Measurements from ENCODE around the gene GABRB2. TPM values are rescaled to one million over a fixed set of nuclear protein-coding genes. Genes with fewer than 3 reads are reported as not detected.

GABRB2 gene
- total RNA-seq, 1 experiment from 2014 or later = not detected

GRCh38 chr5:161481922-161482321, 64.6 kb downstream of the GABRB2 start:
- no peak for DNase-seq (ENCODE audit: low read depth, low spot score)
- H3K4me3 ChIP-seq (replicated peaks in 1 of 2; ENCODE audit: low read depth in 1 of 2, low read length in 2 of 2) = no peak overlapping the region
- H3K36me3 ChIP-seq (ENCODE audit: control insufficient read depth in 1 of 2, insufficient read depth in 2 of 2, low read length in 2 of 2) = no peaks in the 10 kb centered on the region
- no peak for TF ChIP-seq SRF (IDR thresholded peaks at IDR 0.05; ENCODE audit: low read depth)
- no peak for TF ChIP-seq EZH2 (IDR thresholded peaks at IDR 0.05)
- TF ChIP-seq ZNF274 (IDR thresholded peaks at IDR 0.05; ENCODE audit: low read depth, low read length) = no peak
- no peak for TF ChIP-seq EZH2phosphoT487 (IDR thresholded peaks at IDR 0.05; ENCODE audit: borderline replicate concordance)
- no peaks in the 10 kb centered on the region for H3K4me1 ChIP-seq (ENCODE audit: control insufficient read depth in 1 of 2, insufficient read depth in 2 of 2, low read length in 2 of 2)
- intact Hi-C loops (cut with micrococcal nuclease) = no loop called here
- no peaks in the 10 kb centered on the region for H3K9me2 ChIP-seq (ENCODE audit: insufficient read depth)
- ChIA-PET POLR2A (no interaction called here), CTCF (no interaction called here), RAD21 (ENCODE audit: low non-redundant PET in 1 of 2, low total read pairs in 2 of 2, uncharacterized antibody in 2 of 2, unreplicated experiment in 2 of 2) (no interaction called here)
- H4K20me1 ChIP-seq (ENCODE audit: insufficient read depth) = no peaks in the 10 kb centered on the region
- H3K9me3 ChIP-seq (ENCODE audit: control insufficient read depth in 1 of 2, insufficient read depth in 1 of 2, low read depth in 1 of 2, low read length in 2 of 2) = peaks cover 0 to 14% of the 10 kb centered on the region in 2 experiments; a peak in 2 of 4 replicates
- no peak overlapping the region for H3K9ac ChIP-seq (ENCODE audit: low read length)
- ATAC-seq = no peak
- BruUV-seq (replicated peaks) = no TSS peak
- H3K27me3 ChIP-seq (ENCODE audit: insufficient read depth, low read length) = no peaks in the 10 kb centered on the region
- no peak overlapping the region for H2AFZ ChIP-seq (ENCODE audit: low read depth, low read length, poor library complexity, severe bottlenecking)
- no peak overlapping the region for H3K27ac ChIP-seq (ENCODE audit: low read depth, low read length)
- H3K79me2 ChIP-seq (ENCODE audit: insufficient read depth, low read length) = no peaks in the 10 kb centered on the region
- H3K4me2 ChIP-seq (ENCODE audit: low read length) = no peak overlapping the region

DNA sequence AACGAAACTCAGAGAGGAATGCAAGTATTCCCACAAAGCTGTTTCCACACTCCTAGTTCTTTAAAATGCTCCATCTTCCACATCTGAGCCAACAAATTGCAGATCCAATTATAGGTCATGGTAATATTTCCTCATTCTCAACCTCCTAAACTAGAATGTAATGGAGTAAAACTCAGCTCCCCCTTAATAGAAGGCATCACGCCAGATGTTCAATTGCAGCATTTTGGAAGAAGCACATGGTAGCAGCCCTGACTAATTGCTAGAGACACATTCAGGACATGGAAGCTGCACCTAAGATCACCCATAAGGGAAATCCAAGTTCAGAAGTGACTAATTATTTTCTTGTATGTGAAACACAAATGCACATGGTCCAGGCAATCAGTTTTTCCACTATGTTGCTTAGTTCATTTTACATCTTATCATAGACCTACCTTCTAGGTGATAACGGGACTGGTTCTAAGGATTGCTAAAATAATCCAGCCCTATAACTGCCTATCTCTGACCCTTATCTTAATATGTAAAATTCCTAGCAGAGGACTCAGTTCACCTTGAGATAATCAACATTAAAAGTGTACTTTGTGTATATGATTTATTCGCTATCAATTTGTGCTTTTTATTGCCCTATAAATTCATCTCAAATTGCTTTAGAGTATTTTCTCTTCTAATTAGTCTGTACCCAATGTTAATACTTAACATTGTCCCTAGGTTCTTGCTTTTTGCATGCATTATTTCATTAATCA, 75.1 kb downstream of the GABRB2 start:
- no peak for ATAC-seq
- Histone ChIP-seq H3K4me2 (ENCODE audit: low read length) (no peak overlapping the region), H3K9ac (ENCODE audit: low read length) (no peak overlapping the region), H3K9me3 (ENCODE audit: control insufficient read depth in 1 of 2, insufficient read depth in 1 of 2, low read depth in 1 of 2, low read length in 2 of 2) (peaks cover 0 to 15% of the 10 kb centered on the region in 2 experiments; a peak in 2 of 4 replicates), H3K27me3 (ENCODE audit: insufficient read depth, low read length) (no peaks in the 10 kb centered on the region), H3K79me2 (ENCODE audit: insufficient read depth, low read length) (no peaks in the 10 kb centered on the region), H3K9me2 (ENCODE audit: insufficient read depth) (no peaks in the 10 kb centered on the region), H3K4me1 (ENCODE audit: control insufficient read depth in 1 of 2, insufficient read depth in 2 of 2, low read length in 2 of 2) (no peaks in the 10 kb centered on the region), H2AFZ (ENCODE audit: low read depth, low read length, poor library complexity, severe bottlenecking) (no peak overlapping the region), H3K36me3 (ENCODE audit: control insufficient read depth in 1 of 2, insufficient read depth in 2 of 2, low read length in 2 of 2) (no peaks in the 10 kb centered on the region), H3K27ac (ENCODE audit: low read depth, low read length) (no peak overlapping the region), H3K4me3 (replicated peaks in 1 of 2; ENCODE audit: low read depth in 1 of 2, low read length in 2 of 2) (no peak overlapping the region), H4K20me1 (ENCODE audit: insufficient read depth) (no peaks in the 10 kb centered on the region)
- no TSS peak for BruUV-seq (replicated peaks)
- no peak for DNase-seq (ENCODE audit: low read depth, low spot score)
- ChIA-PET CTCF (no interaction called here), RAD21 (ENCODE audit: low non-redundant PET in 1 of 2, low total read pairs in 2 of 2, uncharacterized antibody in 2 of 2, unreplicated experiment in 2 of 2) (no interaction called here), POLR2A (no interaction called here)
- intact Hi-C loops (cut with micrococcal nuclease) = no loop called here
- TF ChIP-seq SIN3A (IDR thresholded peaks at IDR 0.05; ENCODE audit: low read depth) = no peak
- no peak for TF ChIP-seq MAX (IDR thresholded peaks at IDR 0.05)
- TF ChIP-seq ELF1 (IDR thresholded peaks at IDR 0.05; ENCODE audit: borderline replicate concordance, low read depth) = no peak
- TF ChIP-seq SP1 (IDR thresholded peaks at IDR 0.05; ENCODE audit: low read depth) = no peak
- TF ChIP-seq TCF7L2 (IDR thresholded peaks at IDR 0.05; ENCODE audit: borderline replicate concordance, extremely low read depth, insufficient read depth, insufficient read length) = no peak
- TF ChIP-seq REST (IDR thresholded peaks at IDR 0.05; ENCODE audit: low read depth) = no peak
- TF ChIP-seq ZFX (IDR thresholded peaks at IDR 0.05) = no peak
- TF ChIP-seq, protein P1, sequence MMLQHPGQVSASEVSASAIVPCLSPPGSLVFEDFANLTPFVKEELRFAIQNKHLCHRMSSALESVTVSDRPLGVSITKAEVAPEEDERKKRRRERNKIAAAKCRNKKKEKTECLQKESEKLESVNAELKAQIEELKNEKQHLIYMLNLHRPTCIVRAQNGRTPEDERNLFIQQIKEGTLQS (IDR thresholded peaks at IDR 0.05) = no peak
- no peak for TF ChIP-seq EZH2 (IDR thresholded peaks at IDR 0.05)
- TF ChIP-seq RAD21 (IDR thresholded peaks at IDR 0.05; ENCODE audit: low read depth) = no peak
- no peak for TF ChIP-seq CTCF (IDR thresholded peaks at IDR 0.05 in 2 of 3, conservative IDR thresholded peaks at IDR 0.05 in 1 of 3; ENCODE audit: borderline replicate concordance in 1 of 3, insufficient read depth in 1 of 3, low read depth in 2 of 3, low read length in 2 of 3)
